Stimulated activated CD8-positive, alpha-beta memory T cell treated with anti-CD3 and anti-CD28 coated beads, Interleukin-15, amount 100 ng/mL, for 1 hour (primary cell): ENCODE results near the gene FOXM1.

Source experiments
- DNase-seq: peaks from one replicate; pipeline ENCODE4 v3.0.0-alpha.2; 2020; ENCODE audit warnings: low read depth

The FOXM1 gene

GRCh38 chr12:2836574-2836973 is 40.4 kb downstream of the FOXM1 start:
- DNase-seq, result no peak

- DNase-seq, result no peak
These were observed 41.1 kb downstream of the FOXM1 start for GRCh38 chr12:2835691-2836403.

- DNase-seq, result no peak
These were observed 42.1 kb downstream of the FOXM1 start, which contains the start of gene NRIP2 for GRCh38 chr12:2834581-2835491. Gene NRIP2 (minus strand): TSS chr12:2835035. CDS start chr12:2834983, 52 bp downstream.

- no peak for DNase-seq
These were observed 43.2 kb downstream of the FOXM1 start for GRCh38 chr12:2833810-2834209.

- no peak for DNase-seq
These were observed 43.6 kb downstream of the FOXM1 start for GRCh38 chr12:2833327-2833726.

- DNase-seq, result no peak
These were observed 44.3 kb downstream of the FOXM1 start for GRCh38 chr12:2832550-2833127.

GRCh38 chr12:2829275-2829674 is 47.7 kb downstream of the FOXM1 start:
- DNase-seq, result no peak

- DNase-seq, result no peak
These were observed 50.1 kb downstream of the FOXM1 start for GRCh38 chr12:2826721-2827515.

- no peak for DNase-seq
These were observed 50.9 kb downstream of the FOXM1 start for GRCh38 chr12:2826036-2826435.

- DNase-seq, result no peak
These were observed 51.8 kb downstream of the FOXM1 start for GRCh38 chr12:2825132-2825531.

- DNase-seq, result no peak
These were observed 52.4 kb downstream of the FOXM1 start for GRCh38 chr12:2824541-2824940.

- DNase-seq, result no peak
These were observed 53.5 kb downstream of the FOXM1 start for GRCh38 chr12:2823483-2823882.

- DNase-seq, result no peak
These were observed 56.5 kb downstream of the FOXM1 start for GRCh38 chr12:2820432-2820831.

- no peak for DNase-seq
These were observed 57.2 kb downstream of the FOXM1 start for GRCh38 chr12:2819810-2820209.

- peak; percentile 8 for DNase-seq
These were observed 63.5 kb downstream of the FOXM1 start for GRCh38 chr12:2813214-2814185.

GRCh38 chr12:2812290-2813213 is 64.4 kb downstream of the FOXM1 start, which contains the start of gene ITFG2:
Gene ITFG2 (plus strand): TSS chr12:2812668. CDS start chr12:2812761, 93 bp downstream.
- DNase-seq, result peak; percentile 92

GRCh38 chr12:2811801-2812200 is 65.2 kb downstream of the FOXM1 start:
- no peak for DNase-seq
